H1 (cell line): ENCODE data around the gene ABHD12B. TPM values are rescaled to one million over a fixed set of nuclear protein-coding genes. Genes with fewer than 3 reads are reported as not detected.

Experiments
- CTCF ChIA-PET: fragments of 300-600 bp; sonication (Branson Sonifier 250); formaldehyde crosslinking; loops from one replicate; lab custom pipeline; 2021; ENCODE audit not compliant: partially characterized antibody; lab: Charles Lee
- POLR2A ChIA-PET: fragments of 300-600 bp; sonication (Branson Sonifier 250); formaldehyde crosslinking; loops from one replicate; lab custom pipeline; 2021; ENCODE audit warnings: inconsistent platforms; ENCODE audit not compliant: partially characterized antibody; lab: Charles Lee
- DNase-seq, 2 experiments: peaks; one replicate each; pipeline versions ENCODE4 v3.0.0 to v3.0.0-alpha.2; 2010 to 2022; ENCODE audit warnings: low spot score in 2 of 2, low read depth in 1 of 2, mixed read lengths in 1 of 2
- FAIRE-seq: peaks from 2 replicates; lab custom pipeline; 2011; peaks lifted over from hg19 to GRCh38; lab: Jason Lieb, UNC
- H2AFZ ChIP-seq: 2 replicates; pipeline ENCODE4 v1.8.1; 2012; ENCODE audit warnings: low read length, inconsistent platforms
- H2AK5ac ChIP-seq: 2 replicates; pipeline ENCODE4 v1.6.1; 2013; ENCODE audit warnings: low read depth, low read length
- H2BK120ac ChIP-seq: replicated peaks from 2 replicates; pipeline ENCODE3; 2013; ENCODE audit warnings: low read depth, low read length, inconsistent platforms
- H2BK12ac ChIP-seq: 2 replicates; pipeline ENCODE4 v1.6.1; 2013; ENCODE audit warnings: low read depth, low read length
- H2BK15ac ChIP-seq: 2 replicates; pipeline ENCODE4 v1.6.1; 2013; ENCODE audit warnings: low read length
- H2BK20ac ChIP-seq: 2 replicates; pipeline ENCODE4 v1.6.1; 2013; ENCODE audit warnings: low read length
- H2BK5ac ChIP-seq: 2 replicates; pipeline ENCODE4 v1.6.1; 2013; ENCODE audit warnings: low read depth, low read length
- H3K14ac ChIP-seq: 2 replicates; pipeline ENCODE4 v1.6.1; 2013; ENCODE audit warnings: inconsistent platforms; ENCODE audit not compliant: insufficient read length
- H3K18ac ChIP-seq: 2 replicates; pipeline ENCODE4 v1.6.1; 2013; ENCODE audit warnings: low read length; ENCODE audit errors: extremely low read depth
- H3K23ac ChIP-seq: 2 replicates; pipeline ENCODE4 v1.6.1; 2013; ENCODE audit warnings: inconsistent platforms; ENCODE audit not compliant: insufficient read length
- H3K23me2 ChIP-seq: 2 replicates; pipeline ENCODE4 v1.6.1; 2013; ENCODE audit warnings: low read depth, low read length
- H3K27ac ChIP-seq: 2 replicates; pipeline ENCODE4 v1.6.1; 2011; ENCODE audit warnings: low read depth, low read length, inconsistent platforms
- H3K27me3 ChIP-seq, 4 experiments: replicated peaks in 1 of 4; 1 replicate in 1 of 4; 2 replicates in 3 of 4; pipeline versions ENCODE4 v1.6.1 to v1.8.1; 2011 to 2013; ENCODE audit warnings: low read length in 3 of 4, mild to moderate bottlenecking in 3 of 4, inconsistent platforms in 2 of 4, mixed read lengths in 2 of 4, moderate library complexity in 1 of 4; ENCODE audit not compliant: control insufficient read depth in 3 of 4, insufficient read depth in 3 of 4; ENCODE audit errors: extremely low read depth in 1 of 4
- H3K36me3 ChIP-seq, 4 experiments: 2 replicates each; pipeline versions ENCODE4 v1.6.1 to v1.8.1; 2011 to 2013; ENCODE audit warnings: mild to moderate bottlenecking in 4 of 4, low read length in 3 of 4, moderate library complexity in 2 of 4, control low read depth in 1 of 4, inconsistent platforms in 1 of 4; ENCODE audit not compliant: insufficient read depth in 4 of 4, control insufficient read depth in 2 of 4
- H3K4ac ChIP-seq: replicated peaks from 2 replicates; pipeline ENCODE3; 2013; ENCODE audit warnings: low read length, low read depth, mixed read lengths, inconsistent platforms; ENCODE audit not compliant: insufficient read length
- H3K4me1 ChIP-seq, 4 experiments: replicated peaks in 1 of 4; 1 replicate in 1 of 4; 2 replicates in 3 of 4; pipeline versions ENCODE4 v1.6.1 to v1.8.1; 2011 to 2013; ENCODE audit warnings: low read length in 3 of 4, inconsistent platforms in 2 of 4, mixed read lengths in 1 of 4; ENCODE audit not compliant: insufficient read depth in 4 of 4, control insufficient read depth in 3 of 4
- H3K4me2 ChIP-seq, 2 experiments: 2 replicates each; pipeline versions ENCODE4 v1.6.1 to v1.8.1; 2011 to 2013; ENCODE audit warnings: low read depth in 2 of 2, low read length in 2 of 2, control low read depth in 1 of 2, inconsistent platforms in 1 of 2, mild to moderate bottlenecking in 1 of 2; ENCODE audit not compliant: insufficient read depth in 1 of 2
- H3K4me3 ChIP-seq, 4 experiments: fragments of 200-600, 300-600 bp in 1 of 4; sonication (generic), shearing (Covaris generic), sonication (Bioruptor Twin) in 1 of 4; 2 replicates each; pipeline versions ENCODE4 v1.5.1 to v1.8.1; 2011 to 2016; ENCODE audit warnings: low read length in 4 of 4, low read depth in 3 of 4, control low read depth in 2 of 4, inconsistent platforms in 2 of 4, mild to moderate bottlenecking in 2 of 4, mixed read lengths in 1 of 4, moderate library complexity in 1 of 4; ENCODE audit not compliant: insufficient read depth in 2 of 4; ENCODE audit errors: extremely low read depth in 1 of 4
- H3K56ac ChIP-seq: replicated peaks from 2 replicates; pipeline ENCODE3; 2013; ENCODE audit warnings: low read depth, mild to moderate bottlenecking, mixed read lengths, low read length, inconsistent platforms; ENCODE audit not compliant: insufficient read length
- H3K79me1 ChIP-seq: 2 replicates; pipeline ENCODE4 v1.6.1; 2013; ENCODE audit warnings: low read depth, low read length, control low read depth
- H3K79me2 ChIP-seq, 2 experiments: 2 replicates each; pipeline versions ENCODE4 v1.6.1 to v1.8.1; 2012 to 2013; ENCODE audit warnings: low read length in 2 of 2, mild to moderate bottlenecking in 2 of 2, inconsistent platforms in 1 of 2; ENCODE audit not compliant: insufficient read depth in 2 of 2, control insufficient read depth in 1 of 2
- H3K9ac ChIP-seq, 4 experiments: replicated peaks in 1 of 4; 1 replicate in 1 of 4; 2 replicates in 3 of 4; pipeline versions ENCODE4 v1.6.1 to v1.8.1; 2011 to 2013; ENCODE audit warnings: low read depth in 3 of 4, low read length in 3 of 4, control low read depth in 2 of 4, mild to moderate bottlenecking in 2 of 4, moderate library complexity in 2 of 4, inconsistent platforms in 1 of 4; ENCODE audit errors: extremely low read depth in 1 of 4
- H3K9me3 ChIP-seq, 2 experiments: 2 replicates each; pipeline versions ENCODE4 v1.6.1 to v1.8.1; 2012 to 2013; ENCODE audit warnings: mild to moderate bottlenecking in 2 of 2, moderate library complexity in 2 of 2, control low read depth in 1 of 2, inconsistent platforms in 1 of 2, low read depth in 1 of 2, low read length in 1 of 2, mixed read lengths in 1 of 2; ENCODE audit not compliant: insufficient read depth in 2 of 2
- H4K20me1 ChIP-seq, 2 experiments: replicated peaks in 1 of 2; 2 replicates each; pipeline versions ENCODE3 to v1.8.1; 2011 to 2013; ENCODE audit warnings: inconsistent platforms in 2 of 2, low read length in 2 of 2, mild to moderate bottlenecking in 1 of 2; ENCODE audit not compliant: insufficient read depth in 2 of 2, control insufficient read depth in 1 of 2
- H4K5ac ChIP-seq: 2 replicates; pipeline ENCODE4 v1.6.1; 2013; ENCODE audit warnings: low read length, low read depth, mixed read lengths, inconsistent platforms; ENCODE audit not compliant: insufficient read length
- H4K8ac ChIP-seq: 2 replicates; pipeline ENCODE4 v1.8.0; 2013; ENCODE audit warnings: mild to moderate bottlenecking, moderate library complexity, low read length, inconsistent platforms; ENCODE audit not compliant: insufficient read depth; ENCODE audit errors: extremely low read depth
- H4K91ac ChIP-seq: replicated peaks from 2 replicates; pipeline ENCODE3; 2013; ENCODE audit warnings: low read length, mixed read lengths, inconsistent platforms; ENCODE audit not compliant: insufficient read length
- ASH2L ChIP-seq: fragments of 200-600, 300-600 bp; sonication (generic); IDR thresholded peaks from one replicate; pipeline ENCODE4 v1.7.1; 2017; ENCODE audit warnings: low read length
- CHD1 ChIP-seq: IDR thresholded peaks from 2 replicates; pipeline ENCODE4 v1.6.1; 2012; ENCODE audit warnings: low read depth, low read length, improper control_type of control experiment
- WGBS, 2 experiments: shearing (Covaris generic) in 1 of 2; methylation state at CpG; one replicate each; pipeline versions ENCODE4 v1.1.6 to v1.1.7; 2013 to 2015; ENCODE audit warnings: low lambda C conversion rate in 2 of 2, mixed read lengths in 2 of 2, inconsistent platforms in 1 of 2, low coverage in 1 of 2, missing lambda C conversion rate in 1 of 2; ENCODE audit not compliant: insufficient replicate concordance in 2 of 2, insufficient coverage in 1 of 2, insufficient read length in 1 of 2; ENCODE audit errors: extremely low coverage in 1 of 2, missing lambda C conversion rate in 1 of 2; 5-methylcytosine and 5-hydroxymethylcytosine counted together
- polyA plus RNA-seq, 7 experiments: library from polyadenylated mRNA; depleted of rRNA in 3 of 7; stranded (reverse) in 5 of 7; unstranded in 2 of 7; fragments of >200 nt in 5 of 7; fragments of 200-250 nt in 2 of 7; gene quantifications; 1 replicate in 5 of 7; 2 replicates in 1 of 7; 4 replicates in 1 of 7; pipeline versions ENCODE4 v1.2.1 to v1.2.3, GENCODE V29; 2011 to 2013; ENCODE audit warnings: missing spikeins in 2 of 7, mixed read lengths in 2 of 7
- total RNA-seq: library from RNA; stranded (reverse); fragmentation: NEBNext Ultra II Directional; extraction: Animal tissue kit (Norgen Biotek cat#: 25700); gene quantifications from 2 replicates; pipeline ENCODE4 v1.2.1, GENCODE V29; 2021

ABHD12B gene
- total and polyA plus RNA-seq, 2 of the 8 experiments (the other 6 are each of a cell fraction or from before 2014, with no cell fraction given) = 4.0 to 102 TPM

DNA sequence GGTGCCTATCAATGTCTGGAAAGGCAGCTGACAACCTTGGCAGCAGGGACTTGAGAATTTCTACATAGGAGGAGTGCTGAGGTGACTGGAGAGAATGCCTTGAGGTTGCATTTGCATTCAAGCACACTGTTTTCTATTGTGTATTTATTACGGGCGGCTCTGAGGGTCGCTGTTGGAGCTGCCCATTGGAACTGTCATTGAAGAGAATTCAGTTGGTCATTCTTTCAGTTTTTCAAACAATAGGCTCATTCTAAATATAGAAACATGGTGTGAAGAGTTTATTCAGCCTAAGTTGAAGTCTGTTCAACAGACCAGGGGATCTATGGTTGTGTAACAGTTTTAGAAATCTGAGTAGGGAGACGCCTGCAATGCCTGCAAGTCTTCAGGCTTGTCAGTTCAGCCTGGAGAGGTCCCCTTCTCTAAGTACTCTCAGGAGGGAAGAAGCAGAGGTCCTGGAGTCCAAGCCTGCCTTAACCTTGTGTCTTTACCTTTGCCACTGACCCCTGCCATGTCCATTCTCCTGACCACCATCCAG lies 9.8 kb upstream of the ABHD12B start:
- no peak overlapping the region for H3K23ac ChIP-seq
- DNase-seq (no peak), FAIRE-seq (no peak)
- H3K9me3 ChIP-seq = no peaks in the 10 kb centered on the region
- no peaks in the 10 kb centered on the region for H3K79me2 ChIP-seq
- H2BK20ac ChIP-seq = no peak overlapping the region
- POLR2A ChIA-PET = interaction anchor here (0.5 kb wide), 1 partner anchor 620 kb away, joined by 3 read pairs; no protein-coding TSS in a partner anchor
- no peak overlapping the region for H2BK5ac ChIP-seq
- H2AK5ac ChIP-seq = no peak overlapping the region
- H3K79me1 ChIP-seq = no peaks in the 10 kb centered on the region
- no peak overlapping the region for H3K4me2 ChIP-seq
- no peak overlapping the region for H2BK12ac ChIP-seq
- H2BK120ac ChIP-seq = no peak overlapping the region
- no peak overlapping the region for H3K27ac ChIP-seq
- no peaks in the 10 kb centered on the region for H3K23me2 ChIP-seq
- CTCF ChIA-PET = interaction anchor here (0.9 to 7.3 kb wide), 12 partner anchors 9 to 91 kb away, joined by 3 to 58 read pairs (median 6); partner anchors contain the start of gene ABHD12B
- H2AFZ ChIP-seq = peak overlapping the region; percentile 42; the same call in 1 of the 2 replicates
- H3K14ac ChIP-seq = no peak overlapping the region
- H4K8ac ChIP-seq = no peak overlapping the region
- peaks cover 0 to 8% (median 5%) of the 10 kb centered on the region in 4 experiments; a peak in 4 of 7 replicates for H3K4me1 ChIP-seq
- no peak overlapping the region for H3K4ac ChIP-seq
- H4K20me1 ChIP-seq = no peaks in the 10 kb centered on the region
- no peak overlapping the region for H3K4me3 ChIP-seq
- H3K27me3 ChIP-seq = no peaks in the 10 kb centered on the region
- H4K5ac ChIP-seq = no peak overlapping the region
- H3K36me3 ChIP-seq = no peaks in the 10 kb centered on the region
- no peak overlapping the region for H3K56ac ChIP-seq
- H4K91ac ChIP-seq = no peak overlapping the region
- no peak overlapping the region for H3K9ac ChIP-seq
- no peak overlapping the region for H2BK15ac ChIP-seq
- TF ChIP-seq ASH2L (no peak), CHD1 (no peak)
- 81% methylated on average over 4 of the region's 4 CpGs; no CpG with 5 or more reads in 1 of the 2 experiments for WGBS, 2 experiments
- no peak overlapping the region for H3K18ac ChIP-seq
